ENCODE measurements around the gene ASB10.

DNA sequence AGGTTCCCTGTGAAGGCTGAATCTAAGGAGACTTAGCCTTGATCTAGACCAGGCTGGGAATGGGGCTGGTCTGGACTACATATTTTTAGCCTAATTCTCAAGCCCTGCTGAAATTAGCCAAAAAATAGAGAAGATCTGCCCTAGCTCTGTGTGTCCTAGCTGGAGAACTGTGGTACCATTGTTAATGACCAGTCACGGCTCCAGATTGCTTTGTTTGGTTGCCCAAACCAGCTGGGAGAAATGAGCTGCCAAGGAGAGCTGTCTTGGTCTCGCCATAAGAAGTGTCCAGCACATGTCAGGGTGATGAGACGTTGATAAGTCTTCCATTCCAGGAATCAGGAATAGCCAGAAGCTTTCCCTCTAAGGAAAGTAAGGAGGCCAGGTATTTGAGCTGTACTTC is 40.3 kb downstream of the ASB10 start:
- no peak for TF ChIP-seq POLR2AphosphoS5 (IDR thresholded peaks at IDR 0.05; ENCODE audit: low read depth, low read length)
- TF ChIP-seq, protein P1, sequence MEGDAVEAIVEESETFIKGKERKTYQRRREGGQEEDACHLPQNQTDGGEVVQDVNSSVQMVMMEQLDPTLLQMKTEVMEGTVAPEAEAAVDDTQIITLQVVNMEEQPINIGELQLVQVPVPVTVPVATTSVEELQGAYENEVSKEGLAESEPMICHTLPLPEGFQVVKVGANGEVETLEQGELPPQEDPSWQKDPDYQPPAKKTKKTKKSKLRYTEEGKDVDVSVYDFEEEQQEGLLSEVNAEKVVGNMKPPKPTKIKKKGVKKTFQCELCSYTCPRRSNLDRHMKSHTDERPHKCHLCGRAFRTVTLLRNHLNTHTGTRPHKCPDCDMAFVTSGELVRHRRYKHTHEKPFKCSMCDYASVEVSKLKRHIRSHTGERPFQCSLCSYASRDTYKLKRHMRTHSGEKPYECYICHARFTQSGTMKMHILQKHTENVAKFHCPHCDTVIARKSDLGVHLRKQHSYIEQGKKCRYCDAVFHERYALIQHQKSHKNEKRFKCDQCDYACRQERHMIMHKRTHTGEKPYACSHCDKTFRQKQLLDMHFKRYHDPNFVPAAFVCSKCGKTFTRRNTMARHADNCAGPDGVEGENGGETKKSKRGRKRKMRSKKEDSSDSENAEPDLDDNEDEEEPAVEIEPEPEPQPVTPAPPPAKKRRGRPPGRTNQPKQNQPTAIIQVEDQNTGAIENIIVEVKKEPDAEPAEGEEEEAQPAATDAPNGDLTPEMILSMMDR (IDR thresholded peaks at IDR 0.05) = no peak
- TF ChIP-seq, protein P2, sequence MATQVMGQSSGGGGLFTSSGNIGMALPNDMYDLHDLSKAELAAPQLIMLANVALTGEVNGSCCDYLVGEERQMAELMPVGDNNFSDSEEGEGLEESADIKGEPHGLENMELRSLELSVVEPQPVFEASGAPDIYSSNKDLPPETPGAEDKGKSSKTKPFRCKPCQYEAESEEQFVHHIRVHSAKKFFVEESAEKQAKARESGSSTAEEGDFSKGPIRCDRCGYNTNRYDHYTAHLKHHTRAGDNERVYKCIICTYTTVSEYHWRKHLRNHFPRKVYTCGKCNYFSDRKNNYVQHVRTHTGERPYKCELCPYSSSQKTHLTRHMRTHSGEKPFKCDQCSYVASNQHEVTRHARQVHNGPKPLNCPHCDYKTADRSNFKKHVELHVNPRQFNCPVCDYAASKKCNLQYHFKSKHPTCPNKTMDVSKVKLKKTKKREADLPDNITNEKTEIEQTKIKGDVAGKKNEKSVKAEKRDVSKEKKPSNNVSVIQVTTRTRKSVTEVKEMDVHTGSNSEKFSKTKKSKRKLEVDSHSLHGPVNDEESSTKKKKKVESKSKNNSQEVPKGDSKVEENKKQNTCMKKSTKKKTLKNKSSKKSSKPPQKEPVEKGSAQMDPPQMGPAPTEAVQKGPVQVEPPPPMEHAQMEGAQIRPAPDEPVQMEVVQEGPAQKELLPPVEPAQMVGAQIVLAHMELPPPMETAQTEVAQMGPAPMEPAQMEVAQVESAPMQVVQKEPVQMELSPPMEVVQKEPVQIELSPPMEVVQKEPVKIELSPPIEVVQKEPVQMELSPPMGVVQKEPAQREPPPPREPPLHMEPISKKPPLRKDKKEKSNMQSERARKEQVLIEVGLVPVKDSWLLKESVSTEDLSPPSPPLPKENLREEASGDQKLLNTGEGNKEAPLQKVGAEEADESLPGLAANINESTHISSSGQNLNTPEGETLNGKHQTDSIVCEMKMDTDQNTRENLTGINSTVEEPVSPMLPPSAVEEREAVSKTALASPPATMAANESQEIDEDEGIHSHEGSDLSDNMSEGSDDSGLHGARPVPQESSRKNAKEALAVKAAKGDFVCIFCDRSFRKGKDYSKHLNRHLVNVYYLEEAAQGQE (IDR thresholded peaks at IDR 0.05; ENCODE audit: insufficient read depth in 1 of 2, low read depth in 2 of 2, low read length in 1 of 2) = no peak

All from Panc1 (cell line).